Esophagus (tissue), 2 donors: ENCODE measurements around the gene RNH1. TPM values are rescaled to one million over a fixed set of nuclear protein-coding genes. Genes with fewer than 3 reads are reported as not detected.

Experiments used
- H3K27ac ChIP-seq, 2 donors: one replicate each; pipeline ENCODE4 v1.5.1; 2013; ENCODE audit warnings: low read depth in 2 of 2, mild to moderate bottlenecking in 2 of 2, inconsistent platforms in 1 of 2, low read length in 1 of 2, moderate library complexity in 1 of 2
- H3K27me3 ChIP-seq, 2 donors: one replicate each; pipeline ENCODE4 v1.6.1; 2013; ENCODE audit warnings: low read length in 2 of 2, control low read depth in 1 of 2, mild to moderate bottlenecking in 1 of 2; ENCODE audit not compliant: insufficient read depth in 2 of 2, control insufficient read depth in 1 of 2
- H3K36me3 ChIP-seq, 2 donors: one replicate each; pipeline ENCODE4 v1.6.1; 2013; ENCODE audit warnings: low read length in 1 of 2; ENCODE audit not compliant: control insufficient read depth in 2 of 2, insufficient read depth in 2 of 2
- H3K4me1 ChIP-seq, 2 donors: one replicate each; pipeline ENCODE4 v1.6.1; 2013; ENCODE audit warnings: low read length in 1 of 2; ENCODE audit not compliant: control insufficient read depth in 2 of 2, insufficient read depth in 2 of 2
- H3K4me3 ChIP-seq, 2 donors: one replicate each; pipeline ENCODE4 v1.5.1; 2013; ENCODE audit warnings: low read length in 2 of 2, mild to moderate bottlenecking in 2 of 2, low read depth in 1 of 2, moderate library complexity in 1 of 2
- H3K9me3 ChIP-seq, 2 donors: one replicate each; pipeline ENCODE4 v1.6.1; 2013; ENCODE audit warnings: mild to moderate bottlenecking in 2 of 2, low read depth in 1 of 2, low read length in 1 of 2, moderate library complexity in 1 of 2; ENCODE audit not compliant: control insufficient read depth in 2 of 2, insufficient read depth in 1 of 2
- WGBS, 2 donors: extraction: QIAGEN DNeasy Blood & Tissue Kit; methylation state at CpG; one replicate each; pipeline ENCODE4 v1.1.7; 2013; 5-methylcytosine and 5-hydroxymethylcytosine counted together
- polyA plus RNA-seq, 2 donors: library from polyadenylated mRNA; stranded (reverse); fragments of 200-250 nt; gene quantifications; one replicate each; pipeline ENCODE4 v1.2.3, GENCODE V29; 2013
- donor health status: healthy with polysubstance abuse.
- donor health status: Bipolar disorder and iron deficiency.

RNH1 gene
- polyA plus RNA-seq, 2 donors: 106 to 219 TPM

GRCh38 chr11:486189-486588, 20.9 kb downstream of the RNH1 start:
- H3K9me3 ChIP-seq: no peaks in the 10 kb centered on the region
- 93 to 95% methylated on average over 23 of the region's 23 CpGs for WGBS, 2 donors
- H3K36me3 ChIP-seq: peaks cover 4 to 19% of the 10 kb centered on the region in 2 donors
- H3K4me1 ChIP-seq: peaks cover 0 to 9% of the 10 kb centered on the region in 2 donors
- no peaks in the 10 kb centered on the region for H3K27me3 ChIP-seq
- no peak overlapping the region for H3K27ac ChIP-seq
- H3K4me3 ChIP-seq: no peak overlapping the region

DNA sequence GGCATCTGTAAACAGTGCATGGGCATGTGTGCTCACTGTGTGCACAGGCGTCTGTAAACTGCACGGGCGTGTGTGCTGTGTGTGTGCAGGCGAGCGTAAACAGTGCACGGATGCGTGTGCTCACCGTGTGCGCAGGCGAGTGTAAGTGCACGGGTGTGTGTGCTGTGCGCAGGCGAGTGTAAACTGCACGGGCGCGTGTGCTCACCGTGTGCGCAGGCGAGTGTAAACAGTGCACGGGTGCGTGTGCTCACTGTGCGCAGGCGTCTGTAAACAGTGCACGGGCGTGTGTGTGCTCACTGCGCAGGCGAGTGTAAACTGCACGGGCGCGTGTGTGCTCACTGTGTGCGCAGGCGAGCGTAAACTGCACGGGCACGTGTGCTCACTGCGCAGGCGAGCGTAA, 22.4 kb downstream of the RNH1 start:
- peaks cover 0 to 9% of the 10 kb centered on the region in 2 donors for H3K4me1 ChIP-seq
- 96 to 98% methylated on average over 38 of the region's 38 CpGs for WGBS, 2 donors

GRCh38 chr11:479311-479710, 27.7 kb downstream of the RNH1 start:
- H3K27me3 ChIP-seq: no peaks in the 10 kb centered on the region
- H3K27ac ChIP-seq: no peak overlapping the region
- H3K4me3 ChIP-seq: no peak overlapping the region
- H3K36me3 ChIP-seq: peaks cover 0 to 4% of the 10 kb centered on the region in 2 donors
- H3K4me1 ChIP-seq: no peaks in the 10 kb centered on the region
- H3K9me3 ChIP-seq: no peaks in the 10 kb centered on the region
- 91 to 92% methylated on average over 13 of the region's 13 CpGs for WGBS, 2 donors

More for the DNA sequence above, 22.4 kb downstream of the RNH1 start:
- H3K27me3 ChIP-seq: no peaks in the 10 kb centered on the region
- H3K27ac ChIP-seq: no peak overlapping the region
- peaks cover 0 to 5% of the 10 kb centered on the region in 2 donors for H3K36me3 ChIP-seq
- H3K9me3 ChIP-seq: no peaks in the 10 kb centered on the region
- no peak overlapping the region for H3K4me3 ChIP-seq

GRCh38 chr11:477052-477715, 29.9 kb downstream of the RNH1 start:
- Histone ChIP-seq H3K4me1 (peaks cover 0 to 3% of the 10 kb centered on the region in 2 donors), H3K27ac (no peak overlapping the region), H3K36me3 (peaks cover 0 to 4% of the 10 kb centered on the region in 2 donors), H3K9me3 (no peaks in the 10 kb centered on the region), H3K4me3 (no peak overlapping the region), H3K27me3 (no peaks in the 10 kb centered on the region)
- 81% methylated on average over 16 of the region's 16 CpGs for whole genome bisulfite sequencing, 2 donors

DNA sequence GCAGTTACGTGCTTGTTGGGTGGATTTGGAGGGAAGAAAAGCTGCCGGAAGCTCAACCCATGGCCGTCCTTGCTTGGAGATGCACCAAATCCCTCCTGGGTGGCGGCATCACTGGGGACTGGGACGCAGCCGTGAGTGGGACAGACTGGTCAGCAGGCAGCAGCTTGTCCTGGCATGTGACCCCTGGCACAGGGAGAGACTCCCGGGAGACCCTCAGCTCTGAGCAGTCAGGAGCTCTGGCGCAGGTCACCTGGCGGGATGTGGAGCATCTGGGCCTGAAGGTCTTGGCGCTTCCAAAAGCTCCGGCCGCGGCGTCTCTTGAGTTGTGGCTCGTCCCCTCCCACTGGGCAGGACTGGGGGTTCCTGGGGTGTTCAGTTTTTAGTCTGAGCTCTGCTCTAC, 30.6 kb downstream of the RNH1 start:
- peaks cover 0 to 5% of the 10 kb centered on the region in 2 donors for H3K36me3 ChIP-seq
- H3K27ac ChIP-seq: no peak overlapping the region
- H3K27me3 ChIP-seq: no peaks in the 10 kb centered on the region
- no peak overlapping the region for H3K4me3 ChIP-seq
- H3K9me3 ChIP-seq: no peaks in the 10 kb centered on the region
- WGBS, 2 donors: 97% methylated on average over 15 of the region's 15 CpGs
- peaks cover 0 to 3% of the 10 kb centered on the region in 2 donors for H3K4me1 ChIP-seq

- Histone ChIP-seq H3K9me3 (no peaks in the 10 kb centered on the region), H3K27me3 (no peaks in the 10 kb centered on the region), H3K4me1 (peaks cover 0 to 3% of the 10 kb centered on the region in 2 donors), H3K27ac (no peak overlapping the region), H3K4me3 (no peak overlapping the region), H3K36me3 (peaks cover 0 to 6% of the 10 kb centered on the region in 2 donors)
- WGBS, 2 donors: 94 to 95% methylated on average over 9 of the region's 9 CpGs
These were observed 31.1 kb downstream of the RNH1 start for GRCh38 chr11:475941-476340.

DNA sequence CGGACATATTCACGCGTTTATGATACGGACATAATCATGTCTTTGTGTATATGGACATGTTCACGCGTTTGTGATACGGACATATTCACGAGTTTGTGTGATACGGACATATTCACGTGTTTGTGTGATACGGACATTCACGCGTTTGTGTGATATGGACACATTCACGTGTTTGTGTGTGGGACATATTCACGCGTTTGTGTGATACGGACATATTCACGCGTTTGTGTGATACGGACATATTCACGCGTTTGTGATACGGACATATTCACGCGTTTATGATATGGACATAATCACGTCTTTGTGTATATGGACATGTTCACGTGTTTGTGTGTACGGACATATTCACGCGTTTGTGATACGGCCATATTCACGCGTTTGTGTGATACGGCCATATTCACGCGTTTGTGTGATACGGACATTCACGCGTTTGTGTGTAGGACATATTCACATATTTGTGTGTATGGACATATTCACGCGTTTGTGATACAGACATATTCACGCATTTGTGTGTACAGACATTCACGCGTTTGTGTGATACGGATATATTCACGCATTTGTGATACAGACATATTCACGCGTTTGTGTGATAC, 32.0 kb downstream of the RNH1 start:
- H3K36me3 ChIP-seq: peaks cover 0 to 6% of the 10 kb centered on the region in 2 donors
- no peak overlapping the region for H3K4me3 ChIP-seq
- H3K9me3 ChIP-seq: no peaks in the 10 kb centered on the region
- peaks cover 0 to 5% of the 10 kb centered on the region in 2 donors for H3K4me1 ChIP-seq
- H3K27ac ChIP-seq: no peak overlapping the region
- 97 to 98% methylated on average over 48 of the region's 48 CpGs for WGBS, 2 donors
- H3K27me3 ChIP-seq: no peaks in the 10 kb centered on the region

GRCh38 chr11:473962-474785, 32.9 kb downstream of the RNH1 start:
- Histone ChIP-seq H3K9me3 (no peaks in the 10 kb centered on the region), H3K27ac (no peak overlapping the region), H3K36me3 (peaks cover 0 to 6% of the 10 kb centered on the region in 2 donors), H3K4me3 (no peak overlapping the region), H3K27me3 (no peaks in the 10 kb centered on the region), H3K4me1 (peaks cover 0 to 11% of the 10 kb centered on the region in 2 donors)
- WGBS, 2 donors: 89 to 93% methylated on average over 21 to 22 of the region's 22 CpGs

GRCh38 chr11:473415-473814, 33.6 kb downstream of the RNH1 start:
- Histone ChIP-seq H3K4me1 (peaks cover 0 to 11% of the 10 kb centered on the region in 2 donors), H3K27ac (no peak overlapping the region), H3K36me3 (peaks cover 0 to 6% of the 10 kb centered on the region in 2 donors), H3K27me3 (no peaks in the 10 kb centered on the region), H3K4me3 (no peak overlapping the region), H3K9me3 (no peaks in the 10 kb centered on the region)
- WGBS, 2 donors: 97% methylated on average over 19 of the region's 19 CpGs
